Stimulated activated CD4-positive, alpha-beta T cell treated with anti-CD3 and anti-CD28 coated beads, Interleukin-4, amount 100 ng/mL, for 24 hours (primary cell): ENCODE measurements around the gene CRP.
"Not testable (repeated sequence)": the region's sequence is repeated elsewhere in the genome, so short reads cannot be mapped to it uniquely, and the experiment has no call there.

ENCODE experiments used
- DNase-seq: peaks from one replicate; pipeline ENCODE4 v3.0.0-alpha.2; 2020

Gene CRP, protein sequence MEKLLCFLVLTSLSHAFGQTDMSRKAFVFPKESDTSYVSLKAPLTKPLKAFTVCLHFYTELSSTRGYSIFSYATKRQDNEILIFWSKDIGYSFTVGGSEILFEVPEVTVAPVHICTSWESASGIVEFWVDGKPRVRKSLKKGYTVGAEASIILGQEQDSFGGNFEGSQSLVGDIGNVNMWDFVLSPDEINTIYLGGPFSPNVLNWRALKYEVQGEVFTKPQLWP

DNA sequence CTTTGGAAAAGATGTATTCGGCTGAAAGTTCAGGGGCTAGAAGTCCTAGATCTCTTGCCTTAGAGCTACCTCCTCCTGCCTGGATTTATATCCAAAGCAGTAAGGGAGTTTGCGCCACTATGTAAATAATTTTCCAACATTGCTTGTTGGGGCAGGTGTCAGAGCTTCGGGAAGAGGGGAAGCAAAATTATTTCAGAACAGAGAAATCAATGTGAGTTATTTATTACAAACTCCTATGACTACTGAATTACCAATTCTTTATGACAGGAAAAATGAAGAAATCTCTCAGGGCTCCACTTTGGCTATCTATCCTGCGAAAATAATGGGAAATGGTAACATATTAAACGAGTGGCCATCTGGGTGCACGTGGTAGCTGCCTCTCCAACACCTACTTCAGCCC is at the start of gene CRP:
Gene CRP, minus strand, starts transcription at position 61 of the 400 bp plus-strand sequence. CDS start 104 bp downstream, outside the sequence.
- DNase-seq: no peak

DNA sequence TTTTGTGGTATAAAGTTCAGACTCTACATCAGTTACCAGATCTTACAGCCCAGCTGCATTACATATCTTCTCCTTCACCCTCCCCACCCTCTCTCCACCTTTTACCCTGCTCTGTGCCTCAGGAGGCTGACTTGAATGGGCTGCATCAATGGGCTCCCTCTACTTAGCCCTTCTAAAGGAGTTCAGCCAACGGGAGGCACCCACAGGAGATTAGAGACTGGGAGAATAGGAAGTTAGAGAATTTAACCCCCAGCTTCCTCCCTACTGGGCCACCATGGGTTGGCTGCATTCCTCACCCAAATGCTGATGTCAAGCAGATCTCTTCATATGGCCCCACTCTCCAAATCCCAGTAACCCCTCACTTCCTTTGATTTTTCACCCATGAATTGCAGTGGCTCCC is 49.3 kb upstream of the CRP start:
- no peak for DNase-seq

DNA sequence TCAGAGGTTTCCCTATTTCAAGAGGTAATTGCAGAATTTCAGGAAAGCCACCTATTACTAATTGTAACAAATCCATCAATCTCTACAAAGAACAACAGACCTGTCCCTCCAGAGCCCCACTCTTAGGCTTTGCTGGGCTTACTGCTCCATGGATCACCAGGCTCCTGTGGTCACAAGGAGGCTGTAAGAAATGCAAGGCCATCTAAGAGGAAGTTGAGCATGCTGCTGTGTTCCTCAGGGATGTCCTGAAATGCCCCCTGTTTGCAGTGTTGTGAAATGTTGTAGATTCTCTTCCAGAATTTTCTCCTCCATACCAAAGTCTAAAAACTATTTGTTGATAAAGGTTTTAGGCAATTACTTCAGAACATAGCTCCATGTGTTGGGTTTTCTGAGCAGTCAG is 42.0 kb upstream of the CRP start:
- no peak for DNase-seq

DNA sequence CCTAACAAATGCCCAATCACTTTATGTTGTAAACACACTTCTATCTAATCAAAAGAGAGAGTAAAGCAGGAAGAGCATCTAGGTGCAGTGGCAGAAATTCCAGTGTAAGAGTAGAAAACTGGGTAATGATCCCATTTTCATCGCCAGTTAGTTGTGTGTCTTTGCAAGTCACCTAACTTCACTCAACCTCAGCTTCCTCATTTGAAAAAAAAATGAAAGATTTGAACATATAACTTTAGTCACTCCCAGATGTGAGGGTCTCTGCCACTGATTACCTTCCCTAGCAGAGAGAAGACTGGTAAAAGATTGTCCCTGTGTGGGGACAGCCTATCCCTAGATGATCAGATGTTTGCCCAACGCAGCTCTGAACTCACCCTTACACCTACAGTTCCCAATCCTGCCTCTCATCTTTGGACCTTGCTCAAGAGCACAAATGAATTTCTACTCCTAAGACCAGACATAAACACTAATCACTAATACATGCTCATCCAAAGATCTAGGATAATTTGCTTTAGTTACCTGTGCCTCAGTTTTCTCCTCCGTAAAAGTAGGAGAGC is 41.1 kb upstream of the CRP start:
- DNase-seq: no peak

DNA sequence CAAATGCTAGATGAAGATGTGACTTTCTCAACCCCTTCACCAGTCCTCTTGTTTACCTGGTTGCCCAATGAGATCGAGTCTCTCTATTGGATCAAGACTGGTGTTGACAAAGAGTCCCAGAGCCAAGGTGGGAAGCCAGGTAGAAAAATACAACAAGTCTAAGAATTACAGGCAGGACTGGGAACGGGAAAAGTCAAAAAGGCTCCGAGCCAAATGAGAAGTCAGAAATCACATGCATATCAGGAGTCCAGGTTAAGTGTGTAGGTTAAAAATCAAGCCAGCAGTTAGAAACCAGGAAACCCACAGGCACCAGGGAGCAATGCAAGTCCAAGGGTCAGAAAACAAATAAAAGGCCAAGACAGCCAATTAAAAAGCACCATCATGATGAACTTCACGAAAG is 39.0 kb upstream of the CRP start:
- no peak for DNase-seq

DNA sequence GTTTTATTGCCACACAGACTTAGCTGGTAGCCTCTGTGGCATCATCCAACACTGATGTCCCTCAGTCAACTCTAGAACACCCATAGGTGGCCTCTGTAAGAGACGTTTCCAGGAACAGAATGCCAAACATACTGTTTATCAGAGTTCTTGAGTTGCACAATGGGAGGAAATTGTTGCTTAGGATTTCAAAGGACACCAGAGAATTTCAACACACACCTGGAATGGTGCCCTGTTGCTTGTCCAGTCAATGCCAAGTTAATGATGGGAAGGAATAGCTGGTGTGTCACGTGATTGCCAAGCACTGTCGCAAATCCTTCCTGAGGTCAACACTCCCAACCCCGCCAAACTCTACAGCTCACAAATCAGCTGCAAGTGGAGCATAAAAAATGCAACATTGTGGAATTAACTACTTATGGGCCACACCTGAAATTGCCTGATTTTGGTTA is 37.8 kb upstream of the CRP start:
- no peak for DNase-seq

DNA sequence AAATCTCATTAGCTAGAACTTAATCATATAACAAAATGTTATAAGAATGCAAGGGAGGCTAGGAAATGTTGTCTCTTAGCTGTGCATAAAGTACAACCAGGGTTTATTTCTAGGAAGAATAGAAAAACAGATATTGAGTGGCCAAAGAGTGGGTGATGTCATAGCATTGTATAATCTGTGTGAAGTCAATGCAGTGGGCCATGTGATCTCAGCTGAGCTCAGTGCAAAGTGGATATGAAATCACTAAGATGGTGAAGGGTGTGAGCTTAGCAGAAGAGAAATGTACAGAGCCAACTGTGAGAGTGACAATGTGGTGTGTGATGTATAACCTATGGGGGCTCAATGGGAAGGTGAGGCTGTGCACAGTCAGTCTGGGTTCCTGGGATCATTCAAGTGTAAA is 36.6 kb upstream of the CRP start:
- no peak for DNase-seq

DNA sequence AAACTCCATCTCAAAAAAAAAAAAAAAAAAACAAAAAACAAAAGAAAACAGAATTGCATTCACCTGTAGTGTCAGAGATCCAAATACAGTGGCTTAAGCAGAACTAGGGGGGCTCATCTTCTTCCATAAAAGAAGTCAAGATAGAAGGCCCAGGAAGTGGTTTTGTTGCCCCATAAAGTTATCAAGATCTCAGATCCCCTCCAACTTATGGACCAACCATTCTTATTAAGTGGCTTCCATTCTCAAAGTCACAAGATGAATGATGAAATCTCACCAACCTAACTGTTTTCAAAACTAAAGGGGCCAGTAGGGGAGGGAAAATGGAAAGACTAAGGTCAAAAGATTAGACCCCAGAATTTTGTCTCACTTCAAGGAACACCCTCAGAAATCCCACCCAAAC is 36.2 kb upstream of the CRP start:
- DNase-seq: no peak

DNA sequence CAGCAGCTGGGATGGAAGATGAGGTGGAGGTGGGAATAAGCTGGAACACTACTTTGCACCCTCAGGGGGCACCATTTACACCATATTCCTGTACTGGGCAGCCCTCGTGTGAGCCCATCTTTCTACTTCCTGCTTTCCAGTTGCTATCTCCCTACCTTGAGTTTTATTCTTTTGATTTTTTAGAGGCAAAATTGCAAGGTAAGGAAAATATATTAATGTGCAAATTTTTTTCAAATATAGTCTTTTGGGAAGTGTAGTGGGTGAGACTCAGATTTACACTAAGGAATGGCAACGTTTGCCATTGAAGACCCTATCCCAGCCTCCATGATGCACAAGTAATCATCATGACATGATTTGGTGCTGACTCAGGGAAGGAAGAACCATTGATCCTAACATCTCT is 35.2 kb upstream of the CRP start:
- no peak for DNase-seq

DNA sequence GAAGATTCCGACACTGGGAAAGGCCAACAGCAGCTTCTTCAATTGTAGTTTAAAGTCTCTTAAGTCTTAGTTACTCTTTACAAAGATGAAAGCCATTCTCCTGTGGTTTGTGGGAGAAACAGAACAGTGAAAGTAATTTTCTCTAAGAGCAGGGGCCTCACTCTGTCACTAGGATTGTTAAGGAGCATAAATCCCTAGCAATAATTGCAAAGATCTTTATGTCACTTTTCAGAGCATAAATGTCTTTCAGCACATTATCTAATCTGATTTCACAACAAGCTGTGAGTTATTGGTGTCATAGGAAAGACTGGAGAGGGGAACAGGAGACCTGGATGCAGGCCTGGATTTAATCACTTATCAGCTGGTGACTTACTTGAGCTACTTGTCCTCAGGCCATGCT is 34.0 kb upstream of the CRP start:
- no peak for DNase-seq

DNA sequence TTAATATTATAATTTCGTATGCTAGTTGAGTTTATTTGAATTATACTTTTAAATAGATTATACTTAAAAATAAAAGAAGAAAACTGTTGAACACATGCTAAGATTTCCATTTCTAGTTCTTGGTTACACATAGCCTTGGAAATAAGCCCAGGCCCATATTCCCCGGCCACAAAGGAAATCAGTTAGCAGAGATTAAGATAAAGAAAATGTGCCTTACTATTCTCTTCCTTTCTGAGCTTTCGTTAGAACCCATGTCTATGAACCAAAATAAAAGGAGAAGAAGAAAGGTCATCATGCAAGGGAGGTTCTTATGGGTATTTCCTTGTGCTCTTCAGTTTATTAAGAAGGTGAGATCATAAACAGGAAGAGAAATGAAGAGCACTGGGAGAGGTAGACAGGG is 32.3 kb upstream of the CRP start:
- no peak for DNase-seq

DNA sequence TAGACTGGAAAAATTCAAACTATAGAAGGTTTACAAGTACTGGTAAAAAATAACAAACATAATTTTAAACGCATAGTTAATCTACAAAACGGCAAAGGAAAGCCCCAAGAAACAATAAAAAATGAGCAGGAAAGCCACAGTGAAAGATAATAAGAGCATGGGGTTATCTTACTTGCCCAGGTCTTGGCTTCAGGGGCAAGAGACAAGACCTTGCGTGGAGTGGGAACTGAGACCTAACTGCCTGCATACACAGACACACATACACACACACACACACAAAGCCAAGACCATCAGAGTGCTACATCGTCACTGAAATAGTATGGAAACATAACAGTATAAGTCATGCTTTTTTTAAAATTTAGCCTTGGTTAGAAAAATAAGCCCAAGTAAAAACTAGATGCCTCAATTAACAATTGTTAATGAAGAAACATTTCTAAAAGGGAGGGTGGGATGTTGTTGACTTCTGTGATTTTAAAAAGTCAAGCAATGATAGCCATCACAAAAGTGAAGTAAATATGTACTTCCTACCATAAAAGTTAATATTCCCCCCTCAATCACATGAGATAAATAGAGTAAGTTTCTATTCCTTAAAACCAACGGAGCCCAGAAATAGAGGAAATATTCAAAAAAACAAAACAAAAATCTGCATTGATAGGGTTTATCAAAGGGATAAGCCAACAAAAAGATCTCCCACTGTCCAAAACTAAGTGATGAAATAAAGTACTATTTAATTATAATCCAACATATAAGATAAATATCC is 29.4 kb upstream of the CRP start:
- DNase-seq: no peak

DNA sequence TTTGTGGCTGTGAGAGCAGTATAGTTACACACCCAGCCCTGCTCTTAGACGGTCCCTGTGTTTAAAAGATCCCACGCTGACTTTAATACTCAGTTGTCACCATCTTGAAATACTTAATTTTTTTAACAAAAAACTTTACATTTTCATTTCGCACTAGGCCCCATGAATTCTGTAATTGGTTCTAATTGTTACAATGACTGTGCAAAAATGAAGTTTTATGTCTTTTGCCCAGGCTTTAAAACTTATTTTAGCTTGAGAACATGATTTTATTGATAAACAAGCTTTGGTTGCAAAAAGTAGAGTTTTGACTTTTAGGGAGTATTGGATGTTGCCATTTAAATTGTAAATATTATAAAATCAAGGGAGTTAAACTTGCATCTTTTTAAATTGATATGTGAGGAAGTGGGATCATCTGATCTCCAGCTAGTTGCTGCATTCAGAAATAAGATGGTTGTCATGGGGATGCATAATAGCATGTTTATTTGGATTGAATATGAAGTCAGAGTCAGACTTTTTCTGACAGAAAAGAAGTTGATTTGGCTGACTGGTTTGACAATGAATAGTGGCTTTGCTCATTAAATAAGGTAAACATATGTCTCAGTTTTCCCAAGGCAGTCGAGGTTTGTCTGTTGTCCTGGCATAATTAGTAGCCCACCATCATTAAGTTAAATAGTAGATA is 23.0 kb upstream of the CRP start:
- DNase-seq: no peak

DNA sequence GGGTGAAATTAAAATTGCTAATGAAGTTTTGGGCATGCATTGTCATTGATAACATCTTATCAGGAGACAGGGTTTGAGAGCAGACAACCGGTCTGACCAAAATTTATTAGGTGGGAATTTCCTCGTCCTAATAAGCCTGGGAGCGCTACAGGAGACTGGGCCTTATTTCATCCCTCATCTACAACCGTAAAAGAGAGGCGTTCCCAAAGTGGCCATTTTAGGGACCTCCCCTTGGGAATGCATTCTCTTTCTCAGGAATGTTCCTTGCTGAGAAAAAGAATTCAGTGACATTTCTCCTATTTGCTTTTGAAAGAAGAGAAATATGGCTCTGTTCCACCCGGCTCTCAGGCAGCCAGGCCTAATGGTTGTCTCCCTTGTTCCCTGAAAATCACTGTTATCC is 8.8 kb upstream of the CRP start:
- DNase-seq: not testable (repeated sequence)

DNA sequence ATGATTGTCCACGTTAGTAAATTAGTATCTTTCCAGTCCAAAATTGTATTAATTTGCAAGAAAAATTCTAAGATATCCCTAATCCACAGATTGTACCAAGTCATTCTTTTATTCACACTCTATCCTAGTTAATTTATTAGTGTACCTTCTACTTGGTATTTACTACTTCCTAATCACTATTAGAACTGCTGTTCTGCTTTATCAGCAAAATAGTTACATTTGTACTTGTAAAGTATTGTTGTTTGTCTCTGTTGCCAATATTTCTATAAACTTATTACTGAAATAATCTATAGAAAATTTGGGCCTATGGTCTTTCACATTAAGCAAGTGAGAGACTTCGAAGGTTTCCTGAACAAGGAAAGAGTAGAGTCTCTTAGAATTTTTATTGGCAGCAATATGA is 5.6 kb upstream of the CRP start:
- no peak for DNase-seq

DNA sequence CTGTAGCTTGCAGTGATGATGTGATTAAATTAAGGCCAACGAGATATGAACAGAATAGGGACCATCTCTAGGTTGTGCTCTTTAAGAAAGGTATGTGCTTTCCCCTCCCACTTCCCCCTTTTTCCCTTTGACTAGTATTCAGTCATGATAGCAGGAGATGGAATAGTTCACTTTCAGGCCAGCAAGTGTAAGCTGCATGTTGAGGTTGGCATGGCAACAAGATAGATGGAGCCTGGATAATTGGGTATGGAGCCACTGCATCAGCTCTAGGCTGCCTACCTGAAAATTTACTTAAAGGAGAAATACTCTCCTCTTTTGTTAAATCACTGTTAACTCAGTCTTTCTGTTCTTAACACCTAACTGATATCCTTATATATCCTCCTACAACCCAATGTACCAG is 1.5 kb upstream of the CRP start:
- DNase-seq: no peak

DNA sequence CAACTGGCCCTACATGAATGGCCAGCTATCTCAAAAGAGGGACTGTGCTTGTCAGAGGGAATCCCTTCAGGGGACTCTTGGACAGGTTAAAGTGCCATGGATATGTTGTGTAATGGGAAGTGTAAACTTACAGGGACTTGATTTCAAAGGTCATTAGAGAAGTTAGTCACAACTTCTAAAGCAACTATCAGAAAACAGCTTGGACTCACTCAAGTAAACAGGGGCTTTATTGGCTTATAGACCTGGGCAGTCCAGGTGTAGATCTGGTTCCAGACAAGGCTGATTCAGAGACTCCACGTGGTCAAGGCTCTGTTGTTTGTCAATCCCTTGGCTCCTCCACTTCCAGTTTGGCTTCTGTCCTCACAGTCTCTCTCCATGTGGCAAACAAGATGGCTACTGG is 2.3 kb downstream of the CRP start:
- no peak for DNase-seq

DNA sequence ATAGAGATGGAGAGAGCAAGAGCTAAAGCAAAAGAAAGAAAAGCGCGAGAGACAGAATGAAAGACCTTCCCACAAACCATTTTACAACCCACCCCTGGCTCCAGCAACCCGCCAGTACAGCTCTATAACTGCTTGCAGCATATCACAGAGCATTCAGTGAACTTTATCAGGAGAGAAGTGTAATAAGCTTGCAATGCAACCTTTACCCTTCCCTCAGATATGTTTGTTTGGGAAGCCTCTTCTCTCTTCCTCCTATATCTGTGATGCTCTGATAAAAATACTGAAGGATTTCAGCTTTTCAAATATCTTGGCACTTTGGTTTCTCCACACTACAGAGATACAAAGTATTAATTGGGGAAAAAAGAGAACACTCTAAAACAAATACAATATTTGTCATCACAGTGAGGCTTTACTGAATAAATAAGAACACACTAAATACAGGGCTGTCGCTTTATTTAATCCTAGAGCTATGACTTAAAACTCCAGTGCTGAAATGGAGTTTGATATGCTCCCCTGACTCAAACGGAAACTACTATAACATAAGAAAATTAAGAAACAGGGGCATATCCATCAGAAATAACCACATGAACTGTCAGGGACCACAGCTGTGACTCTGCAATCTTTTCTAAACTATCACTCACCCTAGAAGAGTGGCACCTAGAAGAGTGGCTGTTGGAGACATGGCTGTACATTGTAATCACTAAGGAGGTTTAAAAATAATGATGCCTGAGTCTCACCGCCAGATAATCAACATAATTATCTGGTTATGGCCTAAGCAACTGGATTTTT is 6.7 kb downstream of the CRP start:
- DNase-seq: no peak

DNA sequence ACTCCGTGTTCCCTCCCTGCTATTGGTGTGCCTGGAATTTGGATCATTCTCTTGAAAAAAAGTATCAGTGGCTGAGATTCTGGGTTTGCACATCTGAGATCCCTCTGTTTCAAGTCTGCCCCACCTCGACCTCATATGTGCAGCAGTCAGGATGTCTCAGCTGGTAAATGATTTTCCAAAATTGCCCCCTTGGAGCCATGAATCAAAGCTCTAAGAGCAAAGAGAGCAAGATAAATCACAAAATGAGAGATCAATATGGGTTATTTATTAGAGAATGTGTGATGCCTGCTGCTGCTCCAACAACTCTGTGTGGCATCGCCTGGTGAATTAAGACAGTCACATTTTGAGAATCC is 8.5 kb downstream of the CRP start:
- no peak for DNase-seq

DNA sequence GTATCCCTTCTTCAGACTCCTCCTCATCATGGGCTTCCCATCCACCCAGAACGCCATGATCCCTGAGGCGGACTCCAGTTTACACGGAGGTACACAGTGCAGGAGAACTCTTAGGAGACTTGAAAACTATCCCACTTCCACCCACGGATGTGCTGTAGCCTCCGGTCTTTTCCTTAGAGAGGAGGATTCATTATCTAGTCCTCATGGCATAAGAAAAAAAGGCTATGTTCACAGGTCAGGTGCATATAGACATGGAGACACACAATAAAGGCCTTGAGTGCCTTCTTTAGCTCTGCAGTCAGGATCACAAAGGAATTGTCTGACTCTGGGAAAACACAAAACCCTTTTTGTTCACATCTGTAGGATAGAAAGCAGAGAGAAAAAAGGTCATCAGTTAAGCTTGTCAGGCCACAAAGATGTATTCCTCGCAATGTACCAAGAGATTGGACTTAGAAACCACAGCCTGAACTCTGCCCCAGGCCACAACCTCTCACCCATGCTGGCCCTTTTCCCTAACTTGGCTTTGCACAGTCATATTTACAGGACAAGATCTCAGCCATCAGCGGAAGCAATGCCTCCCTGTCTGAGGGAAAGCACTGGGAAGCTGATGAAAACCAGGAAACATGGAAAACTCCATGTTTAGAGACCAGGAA is 9.0 kb downstream of the CRP start:
- DNase-seq: no peak

DNA sequence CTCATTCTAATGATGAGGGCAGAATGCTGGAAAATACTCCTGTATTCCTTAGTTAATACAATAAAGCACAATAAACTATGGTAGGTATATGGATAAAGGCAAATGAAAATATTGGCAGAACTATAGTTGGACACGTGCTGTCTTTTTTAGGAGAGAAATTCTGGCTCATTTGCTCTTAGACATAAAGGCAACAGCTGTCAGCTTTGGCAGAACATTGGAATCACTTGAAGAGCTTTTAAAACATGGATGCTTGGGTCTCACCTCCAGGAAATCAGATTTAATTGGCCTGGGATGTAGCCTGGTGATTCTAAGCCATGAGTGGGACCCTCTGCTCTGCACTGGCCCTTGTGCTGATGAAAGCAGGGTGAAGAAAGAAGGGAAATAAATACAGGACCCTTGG is 9.9 kb downstream of the CRP start:
- no peak for DNase-seq

DNA sequence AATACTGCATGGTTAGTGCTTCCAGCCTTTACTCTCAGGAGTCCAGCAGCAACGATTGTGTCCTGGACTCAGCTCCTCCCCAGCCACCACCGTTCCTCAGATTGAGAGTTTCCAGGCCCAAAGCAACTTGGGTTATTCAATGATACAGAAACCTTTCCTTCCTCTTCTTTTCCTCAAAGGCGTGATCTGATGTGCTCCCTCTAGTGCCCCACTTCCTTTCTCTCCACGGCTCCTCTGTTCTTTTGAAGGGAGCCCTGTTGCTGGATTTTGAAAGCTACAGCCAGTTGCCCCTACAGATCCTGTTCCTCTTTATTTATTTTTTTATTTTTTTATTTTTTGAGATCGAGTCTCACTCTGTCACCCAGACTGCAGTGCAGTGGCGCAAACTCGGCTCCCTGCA is 14.1 kb downstream of the CRP start:
- DNase-seq: no peak

DNA sequence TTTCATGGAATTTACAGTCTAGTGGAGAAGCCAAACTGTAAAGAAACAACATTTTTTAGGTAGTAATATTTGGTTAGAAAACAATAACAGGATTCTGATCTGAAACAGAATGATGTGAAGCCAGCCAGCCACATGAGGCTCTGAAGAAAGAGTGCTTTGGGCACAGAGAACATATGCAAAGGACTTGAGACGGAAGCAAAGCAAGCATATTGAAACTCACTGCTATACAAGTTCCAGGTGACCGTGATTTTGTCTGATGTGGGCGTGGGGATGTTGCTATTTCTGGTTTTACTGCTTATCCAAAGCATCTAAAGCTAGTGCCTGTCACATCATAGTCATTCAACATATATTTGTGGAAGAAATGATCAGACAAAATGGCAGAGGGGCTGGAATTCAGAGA is 14.7 kb downstream of the CRP start:
- no peak for DNase-seq
